Measurements from ENCODE around the gene NEU1.
"Not testable (repeated sequence)": the region's sequence is repeated elsewhere in the genome, so short reads cannot be mapped to it uniquely, and the experiment has no call there.

NEU1 gene

DNA sequence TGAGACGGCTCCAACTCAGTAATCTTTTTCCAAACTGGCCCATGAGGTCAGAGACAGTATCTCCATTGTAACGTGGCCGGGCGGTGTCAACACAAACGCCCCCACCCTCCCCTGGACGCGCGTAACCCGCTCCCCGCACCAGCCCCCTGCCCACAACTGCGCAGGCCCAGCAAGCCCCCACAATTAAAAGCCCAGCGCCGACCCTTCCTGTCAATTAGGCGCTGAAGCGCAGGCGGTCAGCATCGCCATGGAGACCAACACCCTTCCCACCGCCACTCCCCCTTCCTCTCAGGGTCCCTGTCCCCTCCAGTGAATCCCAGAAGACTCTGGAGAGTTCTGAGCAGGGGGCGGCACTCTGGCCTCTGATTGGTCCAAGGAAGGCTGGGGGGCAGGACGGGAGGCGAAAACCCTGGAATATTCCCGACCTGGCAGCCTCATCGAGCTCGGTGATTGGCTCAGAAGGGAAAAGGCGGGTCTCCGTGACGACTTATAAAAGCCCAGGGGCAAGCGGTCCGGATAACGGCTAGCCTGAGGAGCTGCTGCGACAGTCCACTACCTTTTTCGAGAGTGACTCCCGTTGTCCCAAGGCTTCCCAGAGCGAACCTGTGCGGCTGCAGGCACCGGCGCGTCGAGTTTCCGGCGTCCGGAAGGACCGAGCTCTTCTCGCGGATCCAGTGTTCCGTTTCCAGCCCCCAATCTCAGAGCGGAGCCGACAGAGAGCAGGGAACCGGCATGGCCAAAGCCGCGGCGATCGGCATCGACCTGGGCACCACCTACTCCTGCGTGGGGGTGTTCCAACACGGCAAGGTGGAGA is 47.4 kb downstream of the NEU1 start, which contains the start of the genes HSPA1A and HSPA1L:
HSPA1A (plus strand) TSS at position 519 of the 814 bp plus-strand sequence; CDS start at position 733, 214 bp downstream.
HSPA1L (minus strand) TSS at position 259 of the 814 bp plus-strand sequence. CDS start 3,311 bp downstream, outside the sequence.
- DNase-seq: no peak

DNA sequence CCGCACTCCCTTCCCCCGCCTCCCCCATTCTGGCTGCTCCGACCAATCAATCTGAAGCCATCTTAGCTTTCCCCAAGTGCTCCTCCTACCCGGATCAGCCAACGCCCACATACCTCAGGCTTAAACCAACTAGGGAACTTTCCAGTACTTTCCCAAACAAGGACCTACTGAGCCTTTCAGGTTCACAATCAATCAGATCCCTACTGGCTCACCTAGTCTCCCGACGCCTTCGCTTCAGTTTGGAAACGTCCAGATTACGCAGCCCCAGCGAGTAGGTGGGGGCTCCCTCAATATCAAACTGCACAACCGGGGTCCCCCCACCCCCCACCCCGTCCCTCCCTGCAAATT is 48.0 kb downstream of the NEU1 start:
- no peak for DNase-seq

DNA sequence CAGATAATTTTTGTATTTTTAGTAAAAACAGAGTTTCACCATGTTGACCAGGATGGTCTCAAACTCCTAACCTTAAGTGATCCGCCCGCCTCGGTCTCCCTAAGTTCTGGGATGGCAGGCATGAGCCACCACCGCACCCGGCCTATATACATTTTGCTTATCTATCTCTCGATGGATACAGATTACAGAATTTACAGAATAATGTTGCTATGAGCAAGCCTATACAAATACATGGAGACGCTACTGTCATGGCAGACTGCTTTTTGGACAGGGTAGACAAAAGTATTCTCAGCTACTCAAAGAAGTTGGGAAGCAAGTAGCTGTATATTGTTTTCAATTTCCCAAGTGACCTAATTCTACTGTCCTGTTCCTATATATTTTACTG is 49.2 kb downstream of the NEU1 start:
- DNase-seq: no peak

DNA sequence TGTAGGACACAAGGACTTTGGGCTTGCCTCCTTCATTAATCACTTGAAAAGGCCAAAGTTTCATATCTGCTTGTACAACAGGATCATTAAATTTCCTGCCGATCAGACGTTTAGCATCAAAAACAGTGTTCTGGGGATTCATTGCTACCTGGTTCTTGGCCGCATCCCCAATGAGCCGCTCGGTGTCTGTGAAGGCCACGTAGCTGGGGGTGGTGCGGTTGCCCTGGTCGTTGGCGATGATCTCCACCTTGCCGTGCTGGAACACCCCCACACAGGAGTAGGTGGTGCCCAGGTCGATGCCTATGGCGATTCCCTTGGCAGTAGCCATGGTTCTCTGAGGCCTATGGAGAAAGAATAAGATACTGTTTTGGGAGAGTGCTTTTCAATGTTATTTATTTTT is 51.0 kb downstream of the NEU1 start:
- no peak for DNase-seq

DNA sequence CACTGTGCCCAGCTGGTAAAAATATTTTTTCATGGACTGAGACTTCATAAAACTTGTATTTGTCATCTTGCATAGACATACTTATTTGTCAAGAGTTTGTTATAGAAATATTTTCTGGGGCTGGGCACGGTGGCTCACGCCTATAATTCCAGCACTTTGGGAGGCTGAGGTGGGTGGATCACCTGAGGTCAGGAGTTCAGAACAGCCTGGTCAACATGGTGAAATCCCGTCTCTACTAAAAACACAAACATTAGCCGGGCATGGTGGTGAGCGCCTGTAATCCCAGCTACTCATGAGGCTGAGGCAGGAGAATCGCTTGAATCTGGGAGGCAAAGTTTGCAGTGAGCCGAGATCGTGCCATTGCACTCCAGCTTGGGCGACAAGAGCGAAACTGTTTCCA is 54.0 kb downstream of the NEU1 start:
- DNase-seq: not testable (repeated sequence)
